ENCODE measurements around the gene SLC16A9. TPM values are rescaled to one million over a fixed set of nuclear protein-coding genes. Genes with fewer than 3 reads are reported as not detected.

SLC16A9 gene
- total and polyA plus RNA-seq, 7 donors = 0.36 to 8.4 (median 3.0) TPM; not detected in 1

- intact Hi-C loops (cut with DNase I) = no loop called here
- H3K4me1 ChIP-seq = no peaks in the 10 kb centered on the region
- H3K9me3 ChIP-seq = no peaks in the 10 kb centered on the region
- no peak for TF ChIP-seq POLR2A (IDR thresholded peaks at IDR 0.05)
- no peak for TF ChIP-seq EP300 (IDR thresholded peaks at IDR 0.05)
- no peak for TF ChIP-seq CTCF (IDR thresholded peaks at IDR 0.05)
- TF ChIP-seq POLR2AphosphoS5 (IDR thresholded peaks at IDR 0.05) = no peak
- no peak overlapping the region for H3K27ac ChIP-seq
- H3K27me3 ChIP-seq = no peaks in the 10 kb centered on the region
- H3K36me3 ChIP-seq = no peaks in the 10 kb centered on the region
- 89 to 93% methylated on average over 3 of the region's 3 CpGs for WGBS, 2 donors
- no peak for DNase-seq
- no peak overlapping the region for H3K4me3 ChIP-seq
Observed at GRCh38 chr10:59601985-59602384, 107.7 kb downstream of the SLC16A9 start.

Other genes starting within 250 kb of the SLC16A9 start
- gene MRLN, start 43.6 kb upstream of the SLC16A9 start, total RNA-seq = not detected
- gene MRLN, start 43.6 kb upstream of the SLC16A9 start, polyA plus RNA-seq = not detected
- gene CCDC6, start 196.7 kb upstream of the SLC16A9 start, total RNA-seq = 10 to 100 TPM; 59.2 to 97.5 (median 62.2) TPM
- 10 to 100 TPM; 12.6 to 23.5 (median 19.4) TPM for gene CCDC6, start 196.7 kb upstream of the SLC16A9 start, polyA plus RNA-seq